ENCODE data around the gene FBXW12. TPM values are rescaled to one million over a fixed set of nuclear protein-coding genes. Genes with fewer than 3 reads are reported as not detected.

The FBXW12 gene
- total RNA-seq, 1 donor from 2014 or later = not detected

- CTCF ChIA-PET = interaction anchor here (0.9 to 11.5 kb wide), 5 partner anchors 25 to 107 kb away, joined by 3 to 206 read pairs (median 6); a partner anchor contains a TSS
- no peaks in the 10 kb centered on the region for H3K27me3 Mint-ChIP-seq
- ATAC-seq (ENCODE audit: low read depth) (no peak), DNase-seq (no peak)
- H3K4me3 Mint-ChIP-seq = peak overlapping the region; percentile 98
- no peaks in the 10 kb centered on the region for H3K9me3 Mint-ChIP-seq
- H3K27ac Mint-ChIP-seq = peak overlapping the region; percentile 95
- intact Hi-C loops (cut with micrococcal nuclease) = loop anchor here (1.0 to 10.0 kb wide), 6 partner anchors 33 to 927 kb away; partner anchors contain the start of genes ELP6, IP6K2, NME6 and PFKFB4
- H3K36me3 Mint-ChIP-seq (ENCODE audit: low read depth) = peaks cover 36% of the 10 kb centered on the region
- H3K4me1 Mint-ChIP-seq = peaks cover 48% of the 10 kb centered on the region
- no peak for TF ChIP-seq CTCF (IDR thresholded peaks at IDR 0.05)
- POLR2A ChIA-PET = interaction anchor here (0.6 to 2.9 kb wide), 17 partner anchors 10 to 1818 kb away, joined by 3 to 29 read pairs (median 7); partner anchors contain the start of genes PFKFB4, WDR6 and ZNF589
These were observed 68.6 kb downstream of the FBXW12 start for GRCh38 chr3:48440590-48440958.

GRCh38 chr3:48441940-48442339, 69.9 kb downstream of the FBXW12 start:
- intact Hi-C loops (cut with micrococcal nuclease) = loop anchor here (2.0 to 10.0 kb wide), 3 partner anchors 141 to 357 kb away; partner anchors contain the start of genes IP6K2 and NME6
- no peaks in the 10 kb centered on the region for H3K27me3 Mint-ChIP-seq
- DNase-seq (no peak), ATAC-seq (ENCODE audit: low read depth) (no peak)
- CTCF ChIA-PET = interaction anchor here (0.9 kb wide), 1 partner anchor 41 kb away, joined by 3 read pairs; no protein-coding TSS in a partner anchor
- H3K4me1 Mint-ChIP-seq = peaks cover 58% of the 10 kb centered on the region
- POLR2A ChIA-PET = interaction anchor here (0.7 to 1.2 kb wide), 3 partner anchors 65 to 115 kb away, joined by 3 to 5 read pairs (median 4); partner anchors contain the start of gene PFKFB4
- no peak for TF ChIP-seq CTCF (IDR thresholded peaks at IDR 0.05)
- H3K36me3 Mint-ChIP-seq (ENCODE audit: low read depth) = peaks cover 40% of the 10 kb centered on the region
- no peaks in the 10 kb centered on the region for H3K9me3 Mint-ChIP-seq
- H3K4me3 Mint-ChIP-seq = peak overlapping the region; percentile 98
- H3K27ac Mint-ChIP-seq = no peak overlapping the region

Other genes starting within 250 kb of the FBXW12 start
- gene CDC25A, start 183.8 kb upstream of the FBXW12 start, total RNA-seq = 1.7 and 1.8 TPM in 2 replicates
- gene CAMP, start 148.7 kb upstream of the FBXW12 start, total RNA-seq = 0.29 TPM in 1 of 2 replicates, not detected in the other
- 12.4 and 19.2 TPM in 2 replicates for gene ZNF589, start 131.1 kb upstream of the FBXW12 start, total RNA-seq
- 39.0 and 39.1 TPM in 2 replicates for gene NME6, start 70.9 kb upstream of the FBXW12 start, total RNA-seq
- not detected in 2 replicates for gene SPINK8, start 38.6 kb upstream of the FBXW12 start, total RNA-seq
- gene PLXNB1, start 57.9 kb downstream of the FBXW12 start, total RNA-seq = 3.5 and 5.4 TPM in 2 replicates
- gene CCDC51, start 67.9 kb downstream of the FBXW12 start, total RNA-seq = 8.7 and 8.8 TPM in 2 replicates
- 216 and 296 TPM in 2 replicates for gene TMA7, start 68.0 kb downstream of the FBXW12 start, total RNA-seq
- gene ATRIP, start 74.5 kb downstream of the FBXW12 start, total RNA-seq = 10.5 and 14.6 TPM in 2 replicates
- gene SHISA5, start 132.0 kb downstream of the FBXW12 start, total RNA-seq = 95.7 and 108 TPM in 2 replicates
- gene PFKFB4, start 184.6 kb downstream of the FBXW12 start, total RNA-seq = 2.0 and 3.2 TPM in 2 replicates
- not detected in 2 replicates for gene UCN2, start 191.6 kb downstream of the FBXW12 start, total RNA-seq
- 0.98 and 1.5 TPM in 2 replicates for gene COL7A1, start 223.1 kb downstream of the FBXW12 start, total RNA-seq
- 117 and 118 TPM in 2 replicates for gene UQCRC1, start 237.4 kb downstream of the FBXW12 start, total RNA-seq
- gene TMEM89, start 249.6 kb downstream of the FBXW12 start, total RNA-seq = not detected in 2 replicates

Measured in activated B cell treated with CpG ODN at 0.5 μM for 24 hours (primary cell).